GM18861 (cell line): ENCODE results near the gene GLRX.
"Not testable (repeated sequence)": the region's sequence is repeated elsewhere in the genome, so short reads cannot be mapped to it uniquely, and the experiment has no call there.

Experiments used
- ATAC-seq: cut with Tn5 transposase; IDR thresholded peaks from one replicate; pipeline ENCODE4 v1.9.1; 2021; ENCODE audit not compliant: unreplicated experiment

The GLRX gene

DNA sequence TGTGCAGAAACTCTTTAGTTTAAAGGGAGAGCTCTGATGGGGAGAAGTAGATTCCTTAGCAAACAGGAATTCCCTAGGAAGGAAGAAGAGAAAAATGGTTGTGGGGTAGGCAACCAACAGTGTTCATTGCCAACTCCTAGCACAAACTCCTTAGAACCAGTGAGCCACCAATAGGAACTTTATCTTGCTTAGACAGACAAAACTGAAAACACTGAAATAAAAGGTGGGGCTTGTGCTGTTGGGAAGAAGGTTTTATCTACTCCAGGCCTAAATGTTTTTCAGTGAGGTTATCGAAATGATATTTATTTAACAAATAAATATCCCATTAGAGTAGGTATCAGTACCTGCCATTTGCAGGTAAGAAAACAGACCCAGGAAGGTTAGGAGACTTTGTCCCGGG, 7.7 kb upstream of the GLRX start:
- ATAC-seq: no peak

DNA sequence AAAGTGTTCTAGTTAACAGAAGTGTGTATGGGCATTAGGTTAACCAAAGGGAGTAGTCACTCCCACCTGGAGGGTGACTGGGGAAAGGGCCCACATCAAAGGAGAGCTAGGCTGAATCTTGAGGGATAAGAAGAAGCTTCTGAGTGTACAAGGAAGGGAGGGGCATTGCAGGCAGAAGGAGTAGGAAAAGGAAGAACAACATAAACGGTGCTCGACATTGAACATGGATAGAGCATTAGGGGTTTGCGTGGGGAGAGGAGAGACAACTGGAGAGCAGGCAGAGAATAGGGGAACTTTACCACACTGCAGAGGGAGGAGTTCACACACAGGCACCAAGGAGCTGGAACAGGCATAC, 5.3 kb upstream of the GLRX start:
- no peak for ATAC-seq

DNA sequence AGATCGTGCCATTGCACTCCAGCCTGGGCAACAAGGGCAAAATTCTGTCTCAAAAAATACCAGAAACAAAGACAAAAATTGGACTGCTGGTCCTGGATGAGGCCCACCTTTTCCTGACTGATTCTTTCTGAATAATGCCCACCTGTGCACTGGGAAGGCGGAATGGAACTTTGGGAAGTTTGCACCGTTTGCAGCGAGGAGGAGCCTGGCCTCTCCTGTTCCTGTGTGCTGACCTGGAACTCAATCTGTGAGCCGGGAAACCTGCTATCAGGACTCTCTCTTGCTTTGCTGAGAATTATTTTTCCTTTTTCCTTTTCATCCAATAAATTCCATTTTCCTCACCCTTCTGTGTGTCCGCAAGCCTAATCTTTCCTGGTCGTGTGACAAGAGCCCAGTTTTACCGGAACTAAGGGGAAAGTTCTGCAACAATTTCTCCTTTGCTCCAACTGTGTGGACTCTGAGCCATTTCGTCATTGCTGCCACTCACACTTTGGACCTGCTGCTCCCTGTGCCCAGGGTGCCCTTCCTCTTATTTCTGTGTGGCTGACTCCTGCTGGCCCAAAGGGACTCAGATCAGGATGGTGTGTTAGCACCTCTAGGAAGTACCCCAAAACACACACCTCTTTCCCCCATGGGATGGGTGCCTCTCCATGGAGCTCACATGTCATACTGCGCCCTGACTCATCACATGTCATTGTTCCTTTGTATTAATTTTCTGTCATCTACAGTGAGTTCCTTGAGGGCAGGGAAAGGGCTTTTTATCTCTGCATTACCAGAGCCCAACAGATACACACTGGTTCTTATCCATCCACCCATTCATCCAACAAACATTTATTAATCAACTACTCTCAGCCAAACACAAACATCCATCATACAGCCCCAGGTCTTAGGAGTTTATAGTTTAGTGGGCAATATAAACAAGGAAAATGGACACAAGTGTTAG, 4.7 kb upstream of the GLRX start:
- ATAC-seq: no peak

DNA sequence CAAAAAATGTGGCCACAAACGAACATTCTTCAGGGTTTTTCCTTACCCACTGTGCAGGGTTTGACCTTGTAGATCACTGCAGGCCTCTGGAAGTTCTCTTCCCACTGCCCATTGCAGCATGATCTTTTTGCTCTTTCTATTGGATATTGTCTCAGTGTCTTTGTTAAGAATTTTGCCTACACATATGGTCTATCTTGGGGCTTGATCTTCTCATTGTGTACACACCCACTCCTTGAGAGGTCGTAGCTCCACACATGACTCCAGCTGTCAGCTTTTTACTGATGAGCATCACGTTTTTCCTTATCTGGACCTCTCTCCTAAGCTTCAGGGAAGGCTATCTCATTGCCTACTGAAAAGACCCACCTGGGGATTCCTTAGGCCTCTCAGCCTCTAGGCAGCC, 3.0 kb upstream of the GLRX start:
- ATAC-seq: no peak

DNA sequence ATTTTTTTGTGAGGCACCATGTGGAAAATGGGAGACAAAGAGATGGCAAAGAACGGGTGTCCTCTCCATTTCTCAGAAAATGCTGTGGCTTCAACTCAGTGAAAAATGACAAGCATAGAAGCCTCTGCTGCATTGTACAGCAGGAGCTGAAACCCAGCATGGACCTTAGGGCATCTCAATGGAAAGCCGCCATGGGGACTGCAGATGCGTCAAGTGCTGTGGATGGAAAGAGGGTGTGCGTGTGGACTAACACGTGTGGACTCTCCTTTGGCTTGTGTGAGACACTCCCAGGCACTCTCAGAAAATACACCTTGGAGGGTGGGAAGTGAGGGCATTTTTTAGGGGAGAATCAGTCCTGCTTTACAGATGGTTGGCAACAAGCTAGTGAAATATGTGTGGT, 2.2 kb upstream of the GLRX start:
- ATAC-seq: no peak

DNA sequence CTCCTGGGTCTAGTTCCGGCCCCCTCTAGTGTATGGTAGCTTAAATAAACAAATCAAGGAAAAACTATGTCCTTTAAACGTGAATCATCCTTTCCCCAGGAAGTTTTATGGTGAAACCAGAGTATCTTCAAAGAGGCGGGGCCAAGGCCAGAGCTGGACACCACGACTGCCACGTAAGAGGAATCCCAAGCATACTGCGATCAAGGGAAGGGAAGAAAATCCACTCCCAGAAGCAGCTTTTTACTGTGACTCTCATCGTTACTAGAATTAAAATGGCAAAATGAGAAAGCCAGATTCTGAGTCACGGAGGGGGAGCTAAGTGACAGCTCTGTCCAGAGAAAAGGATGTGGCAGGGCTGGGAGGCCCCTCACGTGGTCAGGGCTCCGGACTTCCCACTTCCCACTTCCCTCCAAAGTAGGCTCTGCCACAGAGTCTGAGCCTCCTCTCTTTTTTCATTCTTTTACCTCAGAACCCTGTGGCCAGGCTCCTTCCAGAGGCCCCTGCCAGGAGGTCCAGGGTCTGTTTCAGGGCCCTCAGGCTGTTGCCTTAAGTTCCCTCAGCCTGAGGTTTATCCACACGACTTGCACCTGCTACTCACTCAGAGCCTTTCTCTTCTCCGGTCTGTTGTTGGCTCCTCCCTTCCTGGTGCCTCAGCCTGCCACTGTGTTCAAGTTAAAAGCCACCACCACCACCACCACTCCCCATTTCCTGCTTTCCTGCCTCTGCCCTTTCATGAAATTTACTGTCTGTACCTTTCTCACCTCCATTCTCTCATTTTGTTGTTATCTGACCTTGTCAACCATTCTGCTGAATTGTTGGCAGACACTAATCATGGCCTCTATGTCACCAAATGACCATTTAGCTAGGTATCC, 1.4 kb upstream of the GLRX start:
- peak; percentile 29 for ATAC-seq

DNA sequence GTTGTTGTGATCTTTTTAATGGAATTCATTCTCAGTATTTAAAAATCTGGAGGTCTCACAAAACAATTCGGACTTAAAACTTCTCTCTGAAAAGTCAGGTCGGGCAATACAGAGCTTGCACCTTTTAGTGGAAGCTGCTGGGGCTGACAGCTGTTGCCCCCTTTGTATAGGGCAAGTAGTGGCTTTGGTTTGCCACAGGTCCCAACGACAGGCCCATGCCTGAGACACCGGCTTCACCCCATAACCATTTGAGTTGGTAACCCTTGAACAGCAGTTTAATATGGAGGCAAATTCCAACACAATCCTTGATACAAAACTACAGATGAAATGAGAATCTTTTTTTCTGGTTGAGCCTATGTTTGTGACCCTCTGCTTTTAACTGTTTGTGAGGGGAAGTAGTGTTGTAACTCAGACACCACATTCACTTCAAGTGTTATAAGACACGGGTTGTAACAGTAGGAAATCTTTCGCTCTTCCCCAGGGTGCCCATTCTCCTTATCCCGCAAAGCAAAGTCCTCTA, 752 bp upstream of the GLRX start:
- ATAC-seq: no peak

DNA sequence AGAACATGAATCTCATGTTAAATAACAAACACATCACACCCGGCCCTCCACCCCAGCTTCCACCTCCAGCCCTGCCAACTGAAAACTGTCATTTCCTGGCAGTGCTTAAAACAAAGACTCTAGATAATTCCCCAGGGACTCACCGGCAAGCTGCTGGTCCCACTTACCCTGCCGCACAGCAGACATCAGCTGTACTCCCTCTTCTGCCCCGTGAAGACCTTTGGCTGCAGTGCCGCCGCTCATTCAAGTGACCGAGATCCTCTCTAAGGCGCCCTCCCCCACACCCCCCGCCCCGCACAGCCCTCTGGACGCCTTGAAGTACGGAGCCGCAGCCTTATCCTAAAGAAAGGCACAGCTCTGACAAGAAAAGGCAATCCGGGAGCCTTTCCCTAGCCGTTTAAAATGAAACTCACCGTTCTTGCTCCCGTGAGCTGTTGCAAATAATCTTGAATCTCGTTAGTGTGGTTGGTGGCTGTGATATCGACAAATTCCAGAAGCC, 434 bp downstream of the GLRX start:
- peak; percentile 58 for ATAC-seq

DNA sequence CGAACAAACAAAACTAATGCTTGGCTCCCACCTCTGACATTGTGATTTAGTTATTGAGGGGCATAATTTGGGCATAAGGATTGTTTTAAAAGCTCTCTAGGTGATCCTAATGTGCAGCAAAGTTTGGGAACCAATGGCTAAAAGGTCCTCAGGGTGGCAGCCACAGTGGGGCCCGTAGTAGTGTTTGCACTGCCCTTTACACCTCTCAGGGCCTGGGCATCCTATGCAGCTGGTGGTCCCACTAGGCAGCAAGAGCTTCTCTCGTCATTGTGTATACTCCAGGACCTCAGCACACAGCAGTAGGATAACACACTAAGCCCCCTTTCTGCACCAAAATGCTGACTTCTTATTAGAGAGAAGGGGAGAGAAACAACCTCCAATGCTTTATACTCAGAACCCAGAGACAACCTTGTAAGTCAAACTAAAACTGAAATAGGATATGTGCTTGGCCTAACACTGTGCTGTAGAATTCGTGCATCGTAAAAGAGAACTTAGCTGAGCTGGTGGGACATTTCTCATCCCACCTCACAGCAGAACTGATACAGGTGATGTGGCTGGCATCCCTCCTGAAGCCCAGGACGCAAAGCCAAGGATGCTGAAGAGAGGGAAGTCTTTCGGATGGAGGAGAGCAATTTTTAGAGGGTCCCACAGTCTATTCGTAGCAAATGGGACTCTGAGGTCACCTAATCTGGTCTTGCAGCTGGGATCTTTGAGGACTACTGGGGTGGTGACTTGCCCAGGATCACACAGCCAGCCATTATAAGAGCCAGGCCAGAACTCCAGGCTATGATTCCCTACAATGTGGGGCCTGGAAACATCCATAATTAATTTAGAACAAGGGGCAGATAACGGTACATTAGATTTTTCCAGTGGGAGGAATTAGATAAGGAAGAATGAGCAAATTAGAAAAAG, 1.2 kb downstream of the GLRX start:
- no peak for ATAC-seq

DNA sequence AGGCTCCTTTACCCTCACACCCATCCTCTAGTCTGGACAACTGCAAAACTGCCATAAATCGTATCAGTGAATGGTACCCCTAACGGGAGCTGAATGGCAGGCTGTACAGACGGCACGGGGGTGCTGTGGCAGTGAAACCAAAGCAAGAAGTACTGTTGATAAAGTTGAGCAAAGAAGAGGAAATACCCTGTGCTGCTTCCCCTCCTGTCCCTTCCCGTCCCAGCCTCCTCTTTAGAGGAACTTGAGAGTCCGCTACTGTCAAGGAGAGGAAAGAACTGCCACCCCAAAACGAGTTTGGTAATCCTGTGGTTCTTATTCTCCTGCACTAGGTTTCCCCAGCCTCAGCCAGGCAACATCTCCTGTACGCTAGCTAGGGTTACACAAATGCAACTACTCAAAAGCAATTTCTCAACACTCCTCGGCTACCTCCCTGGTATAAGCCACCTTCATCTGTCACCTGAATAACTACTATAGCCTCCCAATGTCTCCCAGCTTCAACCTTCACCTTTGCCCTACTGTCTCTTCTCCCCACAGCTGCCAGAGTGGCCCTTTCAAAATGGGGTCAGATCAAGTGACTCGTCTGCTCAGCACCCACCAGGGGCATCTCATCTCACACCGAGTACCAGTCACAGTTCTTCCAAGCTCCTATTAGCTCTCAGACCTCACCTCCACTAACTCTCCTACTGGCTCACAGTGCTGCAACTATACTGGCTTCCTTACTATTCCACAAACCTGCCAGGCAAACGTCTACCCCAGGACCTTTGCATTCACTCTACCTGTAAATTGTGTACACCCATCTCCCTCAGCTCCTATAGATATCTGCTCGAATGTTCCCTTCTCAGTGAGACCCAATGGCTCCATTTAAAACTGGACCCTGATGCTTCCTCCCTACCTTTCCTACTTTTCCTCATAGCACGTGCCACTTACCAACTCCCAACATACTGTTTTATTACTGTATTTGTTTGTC, 4.1 kb downstream of the GLRX start:
- ATAC-seq: no peak

DNA sequence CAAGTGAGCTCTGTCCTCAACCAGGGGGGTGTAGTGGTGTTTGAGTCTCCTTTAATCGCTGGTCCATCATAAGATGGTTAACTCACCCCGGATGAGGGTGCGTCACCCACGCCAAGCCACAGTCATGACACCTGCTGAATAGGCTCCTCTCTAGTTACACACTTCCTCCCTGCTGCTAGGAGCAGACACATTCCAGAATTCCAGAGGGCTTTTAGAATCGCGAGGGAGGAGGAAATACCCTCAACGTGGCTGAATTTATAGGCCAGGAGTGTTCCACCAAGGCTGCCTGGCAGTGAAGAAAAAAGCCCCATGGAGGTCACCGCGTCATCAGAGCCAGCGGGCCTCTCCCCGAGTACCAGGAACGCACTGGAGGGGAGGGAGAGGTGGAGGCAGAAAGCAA, 5.1 kb downstream of the GLRX start:
- no peak for ATAC-seq

DNA sequence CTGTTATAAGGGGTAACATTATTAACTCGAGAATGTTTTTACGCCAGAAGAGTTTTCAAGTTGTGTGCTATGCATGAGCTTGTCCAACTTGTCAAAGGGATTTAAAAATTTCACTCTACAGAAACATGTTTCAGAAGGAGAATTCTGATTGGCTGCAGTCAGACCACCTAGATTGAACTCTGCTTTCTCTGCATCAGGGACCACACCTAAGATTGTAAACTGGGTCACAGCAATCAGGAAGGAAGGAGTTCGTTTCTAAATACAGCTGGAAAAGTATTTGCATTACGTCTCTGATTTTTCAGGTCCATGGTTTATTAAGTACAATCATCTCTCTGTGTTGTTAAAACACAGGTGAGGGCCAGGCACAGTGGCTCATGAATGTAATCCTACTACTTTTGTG, 5.8 kb downstream of the GLRX start:
- no peak for ATAC-seq

DNA sequence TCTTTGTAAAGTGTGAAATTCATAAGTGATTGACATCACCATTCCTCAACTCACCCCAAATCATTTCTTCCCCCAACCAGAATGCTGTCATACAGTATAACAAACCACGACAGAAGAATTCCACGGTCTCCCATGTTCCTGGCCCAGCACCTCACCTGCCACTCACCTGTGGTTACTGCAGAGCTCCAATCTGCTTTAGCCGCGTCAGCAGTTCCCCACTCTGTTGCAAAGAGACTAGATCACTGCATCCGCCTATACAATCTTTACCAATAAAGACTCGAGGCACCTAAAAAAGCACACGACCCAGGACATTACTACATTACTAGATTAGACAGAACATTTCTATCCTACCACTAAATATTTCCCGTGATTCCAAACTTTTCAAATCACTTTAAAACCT, 6.2 kb downstream of the GLRX start:
- ATAC-seq: no peak

DNA sequence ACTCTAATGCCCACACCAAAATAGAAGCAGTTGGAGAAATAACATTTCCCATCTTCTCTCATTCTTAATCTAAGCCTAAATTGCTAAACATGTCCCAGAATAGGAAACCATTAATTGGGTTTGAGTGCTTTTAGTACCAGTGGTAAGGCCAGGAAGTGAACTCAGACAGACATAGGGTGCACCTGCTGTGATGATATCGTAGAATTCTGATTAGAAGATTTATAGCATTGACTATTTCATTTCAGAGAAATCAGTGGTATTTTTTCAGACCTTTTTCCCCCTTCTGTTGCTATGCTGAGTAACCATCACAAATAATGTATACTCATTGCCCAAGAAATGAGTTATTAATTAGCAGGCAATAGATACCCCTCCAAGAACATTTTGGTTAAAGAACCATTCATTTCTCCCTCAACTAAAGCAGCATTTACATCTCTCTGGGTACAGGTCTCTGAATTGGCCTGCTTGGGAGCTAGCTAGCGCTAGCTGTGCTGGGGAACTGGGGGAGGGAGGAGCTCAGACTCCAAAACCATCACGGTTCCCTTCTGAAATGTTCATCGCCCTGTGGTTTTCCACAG, 7.3 kb downstream of the GLRX start:
- ATAC-seq: no peak

DNA sequence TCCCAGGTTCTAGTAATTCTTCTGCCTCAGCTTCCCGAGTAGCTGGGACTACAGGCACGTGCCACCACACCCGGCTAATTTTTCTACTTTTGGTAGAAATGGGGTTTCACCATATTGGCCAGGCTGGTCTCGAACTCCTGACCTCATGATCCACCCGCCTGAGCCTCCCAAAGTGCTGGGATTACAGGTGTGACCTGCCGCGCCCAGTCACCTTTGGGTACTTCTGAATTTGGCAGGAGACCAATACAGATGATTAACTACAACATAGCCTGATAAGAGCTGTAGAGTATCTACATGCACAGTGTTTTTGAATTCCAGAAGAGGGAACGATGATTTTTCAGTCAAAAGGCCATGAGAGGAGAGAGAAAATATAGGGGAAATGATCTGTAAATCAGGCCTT, 9.5 kb downstream of the GLRX start:
- ATAC-seq: not testable (repeated sequence)

DNA sequence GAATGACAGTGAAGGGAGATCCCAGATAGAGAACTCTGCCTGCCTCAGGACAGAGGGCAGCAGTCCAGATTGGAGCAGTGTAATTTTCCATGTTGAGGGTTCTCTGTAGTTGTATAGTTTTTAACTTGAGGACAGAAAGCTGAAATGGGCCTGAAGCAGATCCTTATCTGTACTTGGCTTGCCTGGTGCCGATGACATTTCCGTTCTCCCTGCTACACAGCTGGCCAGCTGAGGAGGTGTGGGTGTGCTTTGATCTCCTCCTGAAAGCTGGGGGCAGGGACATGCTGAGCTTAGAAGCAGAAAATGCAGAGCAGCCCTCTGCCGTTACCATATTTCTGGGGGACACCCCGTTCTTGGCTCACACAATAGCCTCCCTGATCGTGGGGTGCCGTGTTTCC, 10.5 kb downstream of the GLRX start:
- no peak for ATAC-seq

DNA sequence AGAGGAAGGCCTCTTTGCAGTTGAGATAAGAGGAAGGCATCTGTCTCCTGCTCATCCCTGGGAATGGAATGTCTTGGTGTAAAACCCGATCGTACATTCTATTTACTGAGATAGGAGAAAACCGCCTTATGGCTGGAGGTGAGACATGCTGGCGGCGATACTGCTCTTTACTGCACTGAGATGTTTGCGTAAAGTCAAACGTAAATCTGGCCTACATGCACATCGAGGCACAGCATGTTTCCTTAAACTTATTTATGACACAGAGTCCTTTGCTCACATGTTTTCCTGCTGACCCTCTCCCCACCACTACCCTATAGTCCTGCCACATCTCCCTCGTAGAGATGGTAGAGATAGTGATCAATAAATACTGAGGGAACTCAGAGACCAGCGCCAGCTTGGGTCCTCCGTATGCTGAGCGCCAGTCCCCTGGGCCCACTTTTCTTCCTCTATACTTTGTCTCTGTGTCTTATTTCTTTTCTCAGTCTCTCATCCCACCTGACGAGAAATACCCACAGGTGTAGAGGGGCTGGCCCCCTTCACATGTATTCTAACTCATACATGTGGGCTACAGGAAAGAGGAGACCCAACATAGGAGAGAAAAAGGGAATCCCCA, 11.0 kb downstream of the GLRX start:
- ATAC-seq: not testable (repeated sequence)

DNA sequence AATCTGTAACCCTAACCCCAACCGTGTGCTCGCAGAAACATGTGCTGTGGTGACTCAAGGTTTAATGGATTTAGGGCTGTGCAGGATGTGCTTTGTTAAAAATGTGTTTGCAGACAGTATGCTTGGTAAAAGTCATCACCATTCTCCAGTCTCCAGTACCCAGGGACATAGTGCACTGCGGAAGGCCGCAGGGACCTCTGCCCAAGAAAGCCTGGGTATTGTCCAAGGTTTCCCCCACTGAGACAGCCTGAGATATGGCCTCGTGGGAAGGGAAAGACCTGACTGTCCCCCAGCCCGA, 11.5 kb downstream of the GLRX start:
- ATAC-seq: not testable (repeated sequence)
